GM21717 (cell line): ENCODE measurements around the gene ASIC1.
"Not testable (repeated sequence)": the region's sequence is repeated elsewhere in the genome, so short reads cannot be mapped to it uniquely, and the experiment has no call there.

Source experiments
- ATAC-seq: cut with Tn5 transposase; IDR thresholded peaks from one replicate; pipeline ENCODE4 v1.9.1; 2021; ENCODE audit warnings: mild to moderate bottlenecking, moderate library complexity; ENCODE audit not compliant: unreplicated experiment

ASIC1 gene

DNA sequence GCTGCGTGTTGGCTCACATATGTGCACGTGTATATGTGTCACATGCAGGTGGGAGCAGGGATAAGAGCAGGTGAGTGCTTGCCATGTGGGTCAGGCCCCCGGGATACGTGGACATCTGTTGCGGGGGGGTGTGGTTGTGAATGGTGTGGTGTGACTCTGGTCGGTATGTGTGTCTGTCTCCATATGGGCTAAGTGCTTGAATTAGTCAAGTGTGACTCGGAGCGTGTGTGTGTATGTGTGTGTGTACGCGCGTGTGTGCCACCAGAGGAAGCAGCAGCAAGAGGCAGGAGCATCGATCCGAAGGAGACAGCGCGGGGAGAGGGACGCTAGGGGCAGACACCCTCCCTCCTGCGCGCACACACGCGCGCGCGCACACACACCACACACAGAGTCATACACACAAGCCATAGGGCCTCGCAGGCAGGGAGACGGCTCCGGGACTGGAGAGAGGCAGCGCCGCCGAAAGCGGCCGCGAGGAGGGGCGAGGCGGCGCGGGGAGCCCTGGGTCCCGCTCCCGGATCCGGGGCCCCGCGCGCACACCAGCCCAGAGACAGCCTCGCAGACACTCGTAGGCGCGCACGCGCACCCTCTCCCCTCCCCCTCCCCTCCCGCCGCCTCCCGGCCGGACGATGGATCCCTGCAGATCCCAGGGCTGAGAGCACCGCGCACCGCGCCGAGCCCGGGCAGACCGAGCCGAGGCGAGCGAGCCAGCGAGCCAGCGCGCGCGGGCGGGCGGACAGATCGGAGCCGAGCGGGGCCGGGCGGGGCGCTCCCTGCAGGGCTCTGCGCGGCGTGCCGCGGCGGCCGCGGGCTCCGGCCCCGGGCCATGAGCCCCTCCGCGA is at the start of gene ASIC1:
ASIC1 (plus strand) TSS at position 597 of the 842 bp plus-strand sequence. CDS start 1,171 bp downstream, outside the sequence.
- no peak for ATAC-seq

DNA sequence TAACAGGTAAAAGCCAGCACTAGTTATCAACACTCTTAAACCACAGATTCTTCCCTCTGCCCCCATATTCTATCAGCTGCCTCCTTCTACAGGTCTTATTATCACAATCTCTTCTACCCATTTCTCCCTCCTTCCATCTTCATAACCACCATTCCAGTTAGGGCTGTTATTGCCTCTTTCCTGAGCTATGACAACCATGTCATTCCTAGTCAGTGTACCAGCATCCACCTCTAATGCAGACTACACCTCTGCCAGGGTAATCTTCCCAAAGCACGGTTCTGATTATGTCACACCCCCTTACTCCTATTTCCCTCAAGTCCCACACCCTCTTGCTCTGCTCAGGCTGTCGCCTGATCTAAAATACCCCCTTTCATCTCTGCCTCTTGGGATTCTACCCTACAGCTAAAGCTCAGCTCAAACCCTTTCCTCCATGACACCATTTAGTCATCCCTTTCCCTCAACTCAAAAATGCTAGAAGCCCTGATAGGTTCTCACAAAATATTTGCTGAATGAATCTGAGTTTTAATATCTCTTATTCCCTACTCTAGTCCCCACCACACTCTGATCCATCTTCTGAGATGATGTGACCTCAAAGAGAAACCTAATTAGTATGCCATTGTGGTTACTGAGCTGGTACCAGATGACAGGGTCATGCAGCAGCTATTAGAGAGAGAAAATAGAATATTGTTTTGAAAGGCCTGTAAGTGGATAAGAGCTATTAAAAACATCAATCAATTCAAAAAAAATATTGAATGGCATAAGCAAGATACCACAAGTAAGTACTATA is 43.8 kb upstream of the ASIC1 start:
- ATAC-seq, result no peak

GRCh38 chr12:50014342-50014741 is 43.1 kb upstream of the ASIC1 start:
- ATAC-seq, result no peak

- no peak for ATAC-seq
Observed at GRCh38 chr12:50016501-50017475, 40.6 kb upstream of the ASIC1 start.

DNA sequence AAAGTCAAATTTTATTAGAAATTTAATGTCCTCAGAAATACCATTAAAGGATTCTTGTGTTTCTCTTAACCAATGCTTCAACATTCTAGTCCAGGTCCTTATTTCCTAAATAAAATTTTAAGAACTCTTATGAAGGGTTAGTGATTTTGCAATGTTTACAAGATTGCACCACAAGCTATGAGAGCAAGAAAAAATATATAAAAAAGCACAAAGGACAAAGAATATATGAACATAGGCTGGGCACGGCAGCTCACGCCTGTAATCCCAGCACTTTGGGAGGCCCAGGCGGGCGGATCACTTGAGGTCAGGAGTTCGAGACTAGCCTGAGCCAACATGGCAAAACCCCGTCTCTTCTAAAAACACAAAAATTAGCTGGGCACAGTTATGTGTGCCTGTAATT is 39.8 kb upstream of the ASIC1 start:
- no peak for ATAC-seq

- no peak for ATAC-seq
Observed at GRCh38 chr12:50018154-50018553, 39.2 kb upstream of the ASIC1 start.

- ATAC-seq, result no peak
Observed at GRCh38 chr12:50018968-50019367, 38.4 kb upstream of the ASIC1 start.

GRCh38 chr12:50019524-50019923 is 37.9 kb upstream of the ASIC1 start:
- no peak for ATAC-seq

GRCh38 chr12:50021031-50021430 is 36.4 kb upstream of the ASIC1 start:
- no peak for ATAC-seq

DNA sequence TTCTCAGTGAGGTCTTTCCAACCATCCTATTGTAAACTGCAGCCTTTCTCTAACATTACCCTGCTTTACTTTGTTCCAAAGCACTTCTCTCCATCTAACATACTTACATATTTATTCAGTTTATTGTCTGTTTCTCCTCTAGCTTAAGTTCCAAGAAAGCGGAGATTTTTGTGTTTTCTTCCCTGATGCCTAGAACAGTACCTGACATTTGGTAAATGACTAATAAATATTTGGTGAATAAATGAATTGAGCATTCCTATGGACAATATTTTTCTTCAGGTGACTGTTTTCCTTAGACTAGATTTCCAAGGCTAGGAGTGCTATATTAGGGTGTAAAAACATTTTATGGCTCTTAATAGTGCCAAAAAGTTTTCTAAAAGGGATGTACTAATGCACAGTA is 34.5 kb upstream of the ASIC1 start:
- ATAC-seq, result no peak

DNA sequence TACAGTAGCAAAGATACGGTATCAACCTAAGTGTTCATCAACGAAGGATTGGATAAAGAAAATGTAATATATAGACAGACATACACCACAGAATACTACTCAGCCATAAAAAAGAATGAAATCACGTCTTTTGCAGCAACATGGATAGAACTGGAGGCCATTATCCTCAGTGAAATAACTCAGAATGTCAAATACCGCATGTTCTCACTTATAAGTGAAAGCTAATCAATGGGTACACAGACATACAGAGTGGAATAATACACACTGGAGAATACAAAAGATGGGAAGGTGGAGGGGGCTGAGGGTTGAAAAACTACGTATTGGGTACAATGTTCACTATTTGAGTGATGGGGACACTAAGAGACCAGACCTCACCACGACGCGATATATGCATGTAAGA is 33.2 kb upstream of the ASIC1 start:
- no peak for ATAC-seq

- peak; percentile 19 for ATAC-seq
Observed at GRCh38 chr12:50024805-50025186, 32.6 kb upstream of the ASIC1 start.

DNA sequence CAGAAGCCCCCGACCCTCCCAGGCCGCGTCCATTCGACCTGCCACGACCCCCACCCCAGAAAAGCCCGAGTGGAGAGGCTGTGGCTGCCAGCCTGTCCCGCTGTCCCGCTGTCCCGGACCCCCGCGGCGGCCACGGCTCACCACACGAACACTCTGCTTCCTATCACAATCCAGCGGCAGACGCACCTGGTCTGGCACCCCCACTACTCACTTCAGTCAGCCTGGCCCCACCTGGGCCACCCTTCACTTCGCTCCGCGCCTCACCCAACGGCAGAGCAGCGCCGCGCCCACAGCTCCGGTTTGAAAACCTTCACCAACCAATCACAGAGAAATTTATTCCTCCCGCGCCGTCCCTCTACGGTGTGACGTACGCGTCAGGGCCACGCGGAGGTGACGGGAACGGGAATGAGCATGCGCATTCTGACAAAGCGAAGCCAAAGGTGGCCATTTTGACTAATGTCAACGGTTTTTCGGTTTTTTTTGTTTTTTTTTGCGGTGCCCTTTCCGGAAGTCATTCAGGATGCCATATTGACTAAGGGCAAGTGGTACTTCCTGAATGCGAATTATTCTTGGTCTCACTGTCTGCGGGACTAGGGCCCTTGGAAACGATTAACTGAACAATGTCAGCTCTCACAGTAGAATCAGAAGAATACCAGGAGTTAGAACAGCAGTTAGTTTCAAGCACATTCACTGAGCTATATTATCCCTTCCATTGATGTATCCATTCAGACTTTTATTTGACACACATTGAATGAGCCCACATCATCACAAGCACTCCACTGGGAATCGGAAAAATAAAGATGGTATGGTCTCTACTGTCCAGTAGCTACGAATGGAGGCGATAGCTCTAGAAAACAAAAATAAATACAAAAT is 32.0 kb upstream of the ASIC1 start, which contains the start of gene RACGAP1:
RACGAP1 (minus strand) TSS at position 308 of the 873 bp plus-strand sequence. CDS start 8,779 bp downstream, outside the sequence.
- ATAC-seq, result peak; percentile 90

GRCh38 chr12:50026691-50027090 is 30.7 kb upstream of the ASIC1 start:
- no peak for ATAC-seq

DNA sequence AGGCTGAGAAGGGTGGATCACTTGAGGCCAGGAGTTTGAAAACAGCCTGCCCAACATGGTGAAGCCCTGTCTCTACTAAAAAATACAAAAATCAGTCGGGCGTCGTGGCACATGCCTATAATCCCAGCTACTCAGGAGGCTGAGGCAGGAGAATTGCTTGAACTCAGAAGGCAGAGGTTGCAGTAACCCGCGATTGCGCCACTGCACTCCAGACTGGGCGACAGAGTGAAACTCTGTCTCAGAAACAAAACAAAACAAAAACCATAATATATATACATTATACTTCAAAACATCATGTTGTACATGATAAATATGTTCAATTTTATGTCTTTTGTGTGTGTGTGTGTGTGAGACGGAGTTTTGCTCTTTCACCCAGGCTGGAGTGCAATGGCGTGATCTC is 26.9 kb upstream of the ASIC1 start:
- not testable (repeated sequence) for ATAC-seq

DNA sequence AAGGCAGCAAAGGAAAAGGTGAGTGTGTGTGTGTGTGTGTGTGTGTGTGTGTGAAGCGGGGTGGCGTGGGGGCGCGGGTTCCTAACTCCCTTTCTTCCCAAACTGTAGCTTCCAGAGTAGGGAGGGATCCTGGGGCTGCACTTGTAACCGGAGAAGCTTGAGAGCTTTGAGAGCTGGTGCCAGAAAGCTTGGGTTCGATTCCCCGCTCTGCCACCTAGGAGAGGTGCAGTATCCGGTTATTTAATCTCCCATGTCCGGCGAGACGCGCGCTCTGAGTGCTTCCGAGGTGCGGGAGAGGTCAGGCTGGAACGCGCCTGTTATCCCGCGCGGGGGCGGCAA is 24.9 kb upstream of the ASIC1 start:
- ATAC-seq, result no peak

GRCh38 chr12:50032854-50033581 is 24.4 kb upstream of the ASIC1 start:
- ATAC-seq, result no peak

- ATAC-seq, result no peak
Observed at GRCh38 chr12:50038336-50038735, 19.1 kb upstream of the ASIC1 start.

DNA sequence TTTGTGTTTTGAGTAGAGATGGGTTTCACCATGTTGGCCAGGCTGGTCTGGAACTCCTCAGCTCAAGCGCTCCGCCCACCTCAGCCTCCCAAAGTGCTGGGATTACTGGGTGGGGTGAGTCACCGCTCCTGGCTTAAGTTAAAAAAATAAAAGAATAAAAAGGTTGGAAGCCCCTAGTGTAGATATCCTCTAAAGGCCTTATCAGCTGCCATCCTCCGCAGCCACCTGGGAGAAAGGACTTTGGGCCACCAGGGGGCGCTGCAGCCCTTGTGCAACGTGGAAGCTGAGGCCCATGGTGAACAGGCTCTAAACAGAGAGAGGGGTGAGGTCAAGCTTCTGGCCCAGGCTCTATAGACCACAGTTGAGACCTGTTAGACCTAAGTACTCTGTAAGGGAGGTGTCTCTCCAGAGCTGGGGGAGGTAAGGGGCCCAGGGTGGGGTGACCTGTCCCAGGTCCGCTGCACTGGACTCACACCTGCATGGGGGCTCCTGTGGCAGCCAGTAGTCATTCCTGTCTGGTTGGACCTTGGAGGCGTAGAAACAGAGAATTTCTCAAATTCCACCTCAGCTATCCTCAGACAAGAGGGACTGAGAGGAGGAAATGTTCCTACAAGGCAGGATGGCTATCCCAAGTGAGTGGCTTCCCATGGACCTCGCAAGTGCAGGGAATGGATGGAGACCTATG is 18.1 kb upstream of the ASIC1 start:
- ATAC-seq, result no peak
